HG02798 (cell line): ENCODE measurements around the gene NKX6-2.
"Not testable (repeated sequence)": the region's sequence is repeated elsewhere in the genome, so short reads cannot be mapped to it uniquely, and the experiment has no call there.

Source experiments
- ATAC-seq: cut with Tn5 transposase; IDR thresholded peaks from one replicate; pipeline ENCODE4 v1.9.1; 2021; ENCODE audit warnings: mild to moderate bottlenecking; ENCODE audit not compliant: unreplicated experiment, poor library complexity

Gene NKX6-2

GRCh38 chr10:132783940-132784865, 1.7 kb downstream of the NKX6-2 start:
- ATAC-seq: no peak

DNA sequence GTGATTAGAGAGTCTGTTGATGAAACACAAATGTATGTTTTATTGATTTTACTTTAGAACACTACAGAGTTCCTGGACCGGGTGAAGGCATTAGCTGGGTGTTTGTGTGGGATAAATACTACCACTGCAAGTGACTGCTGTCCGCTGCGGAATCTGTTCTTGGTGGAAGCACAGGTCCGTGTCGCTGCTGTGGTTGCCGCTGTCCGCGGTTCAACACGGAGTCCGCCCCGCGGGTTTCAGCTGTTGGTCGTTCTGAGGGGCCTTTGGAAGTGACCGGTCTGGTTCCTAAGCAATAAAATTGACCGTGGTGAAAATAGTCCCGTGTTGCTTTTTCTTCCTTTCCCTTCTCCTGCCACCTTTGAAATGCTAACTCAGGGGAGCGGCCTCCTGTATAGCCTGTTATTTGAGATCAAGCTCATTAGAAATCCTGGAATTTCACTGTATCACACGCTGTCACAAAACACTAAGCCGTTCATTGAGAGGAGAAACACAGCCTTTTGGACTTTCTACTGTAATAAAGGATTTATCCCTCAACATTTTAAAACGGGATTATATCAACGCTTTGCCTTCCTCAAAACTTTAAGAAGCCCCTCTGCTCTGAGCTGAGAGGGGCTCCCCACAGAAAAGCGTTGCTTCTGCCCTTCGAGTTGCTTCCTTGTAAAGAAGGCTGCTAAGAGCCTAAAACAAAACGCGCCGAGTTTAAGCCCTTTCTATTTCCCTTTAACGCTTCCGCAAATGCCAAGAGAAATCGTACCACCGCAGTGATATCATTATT, 2.6 kb downstream of the NKX6-2 start:
- ATAC-seq: no peak

DNA sequence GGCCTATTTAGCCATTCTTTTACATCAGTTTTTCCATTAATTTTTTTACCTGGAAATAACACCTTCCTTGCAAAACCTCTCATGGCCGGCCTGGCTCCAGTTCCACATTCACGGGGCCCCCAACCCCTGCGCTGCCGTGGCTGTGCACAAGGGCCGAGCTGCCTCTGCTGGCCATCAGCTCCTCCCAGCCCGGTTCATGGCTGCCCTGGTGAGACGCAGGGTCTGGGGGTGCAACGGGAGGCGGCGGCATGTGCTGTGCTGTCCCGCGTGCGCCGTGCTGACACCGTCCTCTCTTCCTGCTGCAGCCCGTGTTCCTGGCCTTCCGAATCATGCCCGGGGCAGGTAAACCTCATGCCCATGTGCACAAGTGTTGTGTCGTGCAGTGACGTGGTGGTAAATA, 4.4 kb downstream of the NKX6-2 start:
- no peak for ATAC-seq

DNA sequence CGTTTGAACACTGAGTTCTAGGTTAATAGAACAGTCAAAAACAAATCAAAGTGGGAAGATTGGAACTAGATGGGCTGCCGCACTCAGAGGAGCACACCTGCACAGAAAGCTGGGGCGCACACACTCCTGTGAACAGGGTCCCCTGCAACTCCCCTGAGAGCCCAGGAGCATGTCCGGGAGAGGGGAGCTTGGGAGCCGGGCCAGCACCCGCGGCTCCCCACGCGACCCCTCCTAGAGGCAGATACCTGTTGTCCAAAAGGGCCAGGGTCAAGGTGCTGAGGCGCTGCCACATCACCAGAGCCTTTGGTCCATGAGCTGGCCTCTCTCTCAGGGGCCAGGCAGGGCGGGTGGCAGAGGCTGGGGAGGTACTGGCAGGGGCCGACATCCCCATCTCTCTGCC, 5.6 kb downstream of the NKX6-2 start:
- no peak for ATAC-seq

GRCh38 chr10:132779549-132780294, 6.2 kb downstream of the NKX6-2 start:
- ATAC-seq: no peak

DNA sequence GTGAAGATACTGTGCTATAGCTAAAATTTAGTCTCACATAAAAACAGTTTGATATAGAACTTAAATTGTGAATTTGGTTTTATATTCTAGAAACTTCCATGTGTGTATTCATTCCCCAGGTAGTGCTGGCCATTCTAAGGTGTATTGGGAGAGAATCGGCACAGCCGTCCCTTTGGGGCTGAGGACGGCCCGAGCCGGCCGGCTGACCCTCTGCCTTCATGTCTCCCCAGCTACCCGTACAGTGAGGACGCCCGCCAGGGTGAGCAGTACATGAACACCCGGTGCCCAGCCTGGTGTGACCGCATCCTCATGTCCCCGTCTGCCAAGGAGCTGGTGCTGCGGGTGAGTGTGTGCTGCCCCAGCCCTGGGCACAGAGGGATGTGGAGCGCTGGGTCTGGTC, 8.5 kb downstream of the NKX6-2 start:
- ATAC-seq: no peak

DNA sequence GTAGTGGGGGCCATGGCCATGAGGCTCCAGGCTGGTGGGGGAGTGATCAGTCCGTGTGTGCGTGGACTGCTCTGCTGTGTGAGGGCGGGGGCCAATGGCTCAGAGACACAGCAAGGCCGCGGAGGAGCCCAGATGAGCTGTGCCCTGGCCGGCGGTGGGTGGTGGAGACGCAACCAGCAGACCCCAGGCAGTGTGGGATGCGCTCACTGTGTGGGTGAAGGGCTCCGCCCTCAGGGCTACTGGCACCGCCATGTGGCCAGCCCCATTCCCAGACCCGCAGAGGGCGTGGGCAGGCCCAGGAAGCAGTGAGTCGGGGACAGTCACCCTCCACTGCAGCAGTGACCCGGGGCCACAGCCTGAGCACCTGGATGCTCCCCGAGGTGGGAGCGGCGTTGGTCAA, 9.1 kb downstream of the NKX6-2 start:
- ATAC-seq: no peak

- no peak for ATAC-seq
Measured at GRCh38 chr10:132776186-132776585, 9.8 kb downstream of the NKX6-2 start.

DNA sequence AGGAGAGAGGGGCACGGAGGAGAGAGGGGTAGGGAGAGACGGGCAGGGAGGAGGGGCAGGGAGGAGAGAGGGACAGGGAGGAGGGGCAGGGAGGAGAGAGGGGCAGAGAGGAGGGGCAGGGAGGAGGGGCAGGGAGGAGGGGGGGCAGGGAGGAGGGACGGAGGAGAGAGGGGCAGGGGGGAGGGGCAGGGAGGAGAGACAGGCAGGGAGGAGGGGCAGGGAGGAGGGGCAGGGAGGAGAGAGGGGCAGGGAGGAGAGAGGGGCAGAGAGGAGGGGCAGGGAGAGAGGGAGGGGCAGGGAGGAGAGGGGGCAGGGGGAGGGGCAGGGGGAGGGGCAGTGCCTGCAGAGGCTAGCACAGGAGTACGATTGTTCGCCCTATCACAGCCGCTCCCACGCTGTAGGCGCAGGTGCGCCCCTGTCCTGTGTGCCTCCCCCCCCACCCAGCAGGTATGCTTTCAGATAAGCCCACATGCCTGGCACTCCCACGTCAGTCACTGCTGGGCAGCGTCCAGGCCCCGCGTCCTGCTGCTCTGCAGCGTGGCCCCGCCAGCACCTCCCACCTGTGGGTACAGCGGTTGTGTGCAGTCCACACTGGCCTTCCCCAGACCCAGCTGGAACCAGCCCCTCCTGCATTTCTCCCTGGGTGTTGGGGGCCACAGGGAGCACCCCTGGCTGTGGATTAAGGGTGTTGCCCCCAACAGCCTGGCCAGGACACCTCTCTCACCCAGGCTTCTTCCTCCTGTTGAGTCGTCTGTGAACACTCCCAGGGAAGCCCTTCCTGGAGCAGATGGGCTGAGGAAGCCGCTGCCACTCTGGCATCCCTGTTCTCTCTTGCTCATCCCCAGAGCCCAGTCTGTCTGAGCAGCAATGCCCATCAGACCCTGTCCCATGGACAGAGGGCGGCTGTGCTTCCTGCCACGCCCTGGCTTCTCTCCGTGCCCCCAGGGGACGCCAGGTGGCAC, 10.8 kb downstream of the NKX6-2 start:
- no peak for ATAC-seq

DNA sequence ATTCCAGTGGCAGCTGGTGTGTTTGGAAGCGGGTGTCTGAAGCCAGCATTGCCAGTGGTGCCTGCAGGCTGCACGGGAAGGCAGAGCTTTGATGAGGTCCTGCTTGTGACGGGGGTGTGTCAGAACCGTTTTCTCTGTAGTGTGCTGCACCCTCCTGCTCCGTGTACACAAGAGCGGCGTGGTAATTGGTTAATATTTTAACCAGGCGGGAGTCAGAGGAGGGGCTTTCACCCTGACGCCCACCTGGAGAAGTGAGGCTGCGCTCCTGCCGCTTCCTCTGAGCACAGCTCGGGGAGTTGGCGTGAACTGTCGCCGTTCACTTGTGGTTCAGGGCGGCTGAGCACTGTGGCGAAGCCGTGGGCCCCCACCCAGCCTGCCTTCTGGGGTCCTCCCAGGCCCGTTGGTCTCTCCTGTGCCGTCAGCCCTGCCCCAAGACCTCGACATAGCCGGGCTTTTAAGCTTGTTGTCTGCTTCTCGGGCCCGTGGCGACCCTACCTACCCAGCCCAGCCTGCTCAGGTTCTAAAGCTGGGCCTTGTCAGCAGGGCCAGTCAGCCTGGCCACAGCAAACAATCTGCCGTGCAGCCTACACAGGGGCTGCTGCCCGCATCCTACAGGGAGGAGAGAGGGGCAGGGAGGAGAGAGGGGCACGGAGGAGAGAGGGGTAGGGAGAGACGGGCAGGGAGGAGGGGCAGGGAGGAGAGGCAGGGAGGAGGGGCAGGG, 11.6 kb downstream of the NKX6-2 start:
- no peak for ATAC-seq

GRCh38 chr10:132772816-132773215, 13.1 kb downstream of the NKX6-2 start:
- not testable (repeated sequence) for ATAC-seq

- ATAC-seq: no peak
Measured at GRCh38 chr10:132770061-132771021, 15.6 kb downstream of the NKX6-2 start.

DNA sequence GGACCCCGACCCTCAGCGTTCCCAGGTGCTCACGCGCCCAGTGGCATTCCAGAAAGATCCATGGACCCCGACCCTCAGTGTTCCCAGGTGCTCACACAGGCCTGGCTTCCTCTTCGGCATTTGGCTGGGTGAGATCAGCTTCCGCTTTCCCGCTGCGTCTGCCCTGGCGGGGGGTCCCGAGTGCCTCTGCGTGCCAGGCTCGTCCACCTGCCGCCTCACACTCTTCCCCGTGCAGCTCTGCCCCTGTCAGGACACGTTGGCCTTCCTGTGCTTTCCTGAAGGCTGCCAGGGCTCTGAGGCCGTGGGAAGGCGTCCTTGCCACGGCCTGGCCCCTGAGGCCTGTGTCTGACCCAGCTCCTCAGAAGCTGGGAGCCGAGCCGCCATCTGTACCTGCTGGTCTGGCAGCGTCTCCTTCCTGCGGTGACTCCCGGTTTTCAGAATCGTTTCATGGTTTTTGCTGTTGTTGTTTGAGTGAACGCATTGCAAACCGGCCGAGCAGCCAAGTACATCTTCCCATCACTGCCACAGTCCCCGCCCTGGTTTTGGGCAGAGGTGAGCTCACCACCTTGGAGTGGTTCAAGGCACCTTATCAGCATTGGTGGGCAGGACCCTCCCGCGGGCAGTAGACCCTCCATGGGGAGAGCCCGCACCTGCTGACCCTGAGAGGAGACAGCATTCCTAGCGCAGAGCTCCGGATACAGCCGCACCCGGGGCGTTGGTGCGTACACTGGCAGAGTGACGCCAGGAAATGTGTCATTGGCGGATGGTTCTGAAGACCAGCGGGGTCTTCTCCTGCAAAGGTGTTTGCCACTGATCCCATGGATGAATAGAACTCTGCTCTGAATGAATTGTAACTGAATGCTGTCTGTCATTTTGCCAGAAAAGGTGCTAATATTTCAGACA, 17.4 kb downstream of the NKX6-2 start:
- ATAC-seq: no peak

GRCh38 chr10:132766291-132766690, 19.7 kb downstream of the NKX6-2 start:
- no peak for ATAC-seq

GRCh38 chr10:132765435-132765834, 20.5 kb downstream of the NKX6-2 start:
- ATAC-seq: no peak

DNA sequence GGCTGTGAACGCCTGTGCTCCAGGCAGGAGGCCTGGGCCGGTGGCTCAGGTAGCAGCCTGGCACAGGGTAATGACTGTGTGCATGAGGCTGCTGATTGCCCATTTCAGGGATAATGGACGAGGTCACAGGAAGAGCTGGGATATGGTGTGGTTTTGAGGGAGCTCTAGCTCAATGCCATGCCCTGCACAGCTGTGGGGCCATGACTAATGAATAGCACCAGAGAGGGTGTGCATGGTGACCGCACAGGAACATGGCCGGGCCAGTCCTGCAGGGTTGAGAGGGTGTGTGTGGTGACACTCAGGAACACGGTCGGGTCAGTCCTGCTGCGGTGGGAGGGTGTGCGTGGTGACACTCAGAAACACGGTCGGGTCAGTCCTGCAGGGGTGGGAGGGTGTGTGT, 21.8 kb downstream of the NKX6-2 start:
- no peak for ATAC-seq

GRCh38 chr10:132763545-132763944, 22.4 kb downstream of the NKX6-2 start:
- ATAC-seq: no peak
